Measurements from ENCODE around the gene SCARB1. TPM values are rescaled to one million over a fixed set of nuclear protein-coding genes. Genes with fewer than 3 reads are reported as not detected.

SCARB1 gene
- total and polyA plus RNA-seq, 2 experiments from 2014 or later: 50.4 to 90.0 TPM

DNA sequence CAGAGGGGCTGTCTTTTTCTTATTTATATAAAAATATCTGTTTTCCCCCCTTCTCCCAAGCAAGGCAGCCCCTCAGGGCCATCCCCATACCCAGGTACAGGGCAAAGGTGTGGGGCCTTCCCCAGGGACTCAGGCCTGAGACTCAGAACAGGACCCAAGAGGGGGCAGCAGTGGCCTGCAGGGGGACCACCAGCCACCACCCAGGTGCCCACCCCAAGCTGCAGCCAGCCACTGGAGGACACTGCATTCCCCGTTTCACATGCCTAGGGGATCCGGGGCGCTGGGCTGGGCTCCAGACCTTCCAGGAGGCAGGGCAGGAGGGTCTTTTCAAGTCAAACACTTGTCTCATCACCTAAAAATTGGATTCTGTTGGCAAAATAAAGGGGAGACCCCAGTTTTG lies 83.3 kb downstream of the SCARB1 start:
- Histone ChIP-seq H3K9me2 (replicated peaks; ENCODE audit: insufficient read depth) (no peaks in the 10 kb centered on the region), H2AFZ (no peak overlapping the region), H3K9me3 (ENCODE audit: low read depth) (no peaks in the 10 kb centered on the region), H3K27ac (no peak overlapping the region), H3K4me1 (ENCODE audit: insufficient read depth) (peaks cover 7% of the 10 kb centered on the region), H3K4me3 (no peak overlapping the region), H3K79me2 (no peaks in the 10 kb centered on the region), H3K36me3 (replicated peaks; ENCODE audit: insufficient read depth, low read depth) (no peaks in the 10 kb centered on the region), H4K20me1 (ENCODE audit: insufficient read depth, poor library complexity, severe bottlenecking) (no peaks in the 10 kb centered on the region), H3K27me3 (no peaks in the 10 kb centered on the region), H3K4me2 (no peak overlapping the region)
- 94% methylated on average over 3 of the region's 3 CpGs for WGBS (ENCODE audit: low lambda C conversion rate, missing lambda C conversion rate)
- no peak for DNase-seq (ENCODE audit: low spot score)
- TF ChIP-seq EZH2phosphoT487 (IDR thresholded peaks at IDR 0.05; ENCODE audit: low read depth, severe bottlenecking, unreplicated experiment): no peak
- TF ChIP-seq, protein P1, sequence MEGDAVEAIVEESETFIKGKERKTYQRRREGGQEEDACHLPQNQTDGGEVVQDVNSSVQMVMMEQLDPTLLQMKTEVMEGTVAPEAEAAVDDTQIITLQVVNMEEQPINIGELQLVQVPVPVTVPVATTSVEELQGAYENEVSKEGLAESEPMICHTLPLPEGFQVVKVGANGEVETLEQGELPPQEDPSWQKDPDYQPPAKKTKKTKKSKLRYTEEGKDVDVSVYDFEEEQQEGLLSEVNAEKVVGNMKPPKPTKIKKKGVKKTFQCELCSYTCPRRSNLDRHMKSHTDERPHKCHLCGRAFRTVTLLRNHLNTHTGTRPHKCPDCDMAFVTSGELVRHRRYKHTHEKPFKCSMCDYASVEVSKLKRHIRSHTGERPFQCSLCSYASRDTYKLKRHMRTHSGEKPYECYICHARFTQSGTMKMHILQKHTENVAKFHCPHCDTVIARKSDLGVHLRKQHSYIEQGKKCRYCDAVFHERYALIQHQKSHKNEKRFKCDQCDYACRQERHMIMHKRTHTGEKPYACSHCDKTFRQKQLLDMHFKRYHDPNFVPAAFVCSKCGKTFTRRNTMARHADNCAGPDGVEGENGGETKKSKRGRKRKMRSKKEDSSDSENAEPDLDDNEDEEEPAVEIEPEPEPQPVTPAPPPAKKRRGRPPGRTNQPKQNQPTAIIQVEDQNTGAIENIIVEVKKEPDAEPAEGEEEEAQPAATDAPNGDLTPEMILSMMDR (IDR thresholded peaks at IDR 0.05; ENCODE audit: poor library complexity): no peak
- TF ChIP-seq EZH2 (IDR thresholded peaks at IDR 0.05; ENCODE audit: borderline replicate concordance): no peak

- H3K4me1 ChIP-seq (ENCODE audit: insufficient read depth): peaks cover 7% of the 10 kb centered on the region
- no peaks in the 10 kb centered on the region for H4K20me1 ChIP-seq (ENCODE audit: insufficient read depth, poor library complexity, severe bottlenecking)
- H3K27me3 ChIP-seq: no peaks in the 10 kb centered on the region
- H3K36me3 ChIP-seq (replicated peaks; ENCODE audit: insufficient read depth, low read depth): no peaks in the 10 kb centered on the region
- no peak overlapping the region for H3K27ac ChIP-seq
- no peak overlapping the region for H3K4me3 ChIP-seq
- no peak for DNase-seq (ENCODE audit: low spot score)
- no peak overlapping the region for H2AFZ ChIP-seq
- H3K9me3 ChIP-seq (ENCODE audit: low read depth): no peaks in the 10 kb centered on the region
- no peak overlapping the region for H3K4me2 ChIP-seq
- no peaks in the 10 kb centered on the region for H3K79me2 ChIP-seq
- no peaks in the 10 kb centered on the region for H3K9me2 ChIP-seq (replicated peaks; ENCODE audit: insufficient read depth)
- WGBS (ENCODE audit: low lambda C conversion rate, missing lambda C conversion rate): 80% methylated on average over 27 of the region's 27 CpGs
- no peak for TF ChIP-seq EZH2phosphoT487 (IDR thresholded peaks at IDR 0.05; ENCODE audit: low read depth, severe bottlenecking, unreplicated experiment)
- no peak for TF ChIP-seq EZH2 (IDR thresholded peaks at IDR 0.05; ENCODE audit: borderline replicate concordance)
- TF ChIP-seq, protein P1 (IDR thresholded peaks at IDR 0.05; ENCODE audit: poor library complexity): no peak
These were observed 84.2 kb downstream of the SCARB1 start for GRCh38 chr12:124779161-124780141.

- 87% methylated on average over 5 of the region's 12 CpGs for WGBS (ENCODE audit: low lambda C conversion rate, missing lambda C conversion rate)
- TF ChIP-seq, protein P1 (IDR thresholded peaks at IDR 0.05; ENCODE audit: poor library complexity): no peak
- TF ChIP-seq EZH2phosphoT487 (IDR thresholded peaks at IDR 0.05; ENCODE audit: low read depth, severe bottlenecking, unreplicated experiment): no peak
- TF ChIP-seq EZH2 (IDR thresholded peaks at IDR 0.05; ENCODE audit: borderline replicate concordance): no peak
- H3K4me2 ChIP-seq: no peak overlapping the region
- no peaks in the 10 kb centered on the region for H3K9me3 ChIP-seq (ENCODE audit: low read depth)
- H3K36me3 ChIP-seq (replicated peaks; ENCODE audit: insufficient read depth, low read depth): no peaks in the 10 kb centered on the region
- H3K27me3 ChIP-seq: no peaks in the 10 kb centered on the region
- DNase-seq (ENCODE audit: low spot score): no peak
- no peak overlapping the region for H3K4me3 ChIP-seq
- H2AFZ ChIP-seq: no peak overlapping the region
- H3K27ac ChIP-seq: no peak overlapping the region
- H3K9me2 ChIP-seq (replicated peaks; ENCODE audit: insufficient read depth): no peaks in the 10 kb centered on the region
- H3K4me1 ChIP-seq (ENCODE audit: insufficient read depth): peaks cover 7% of the 10 kb centered on the region
- H3K79me2 ChIP-seq: no peaks in the 10 kb centered on the region
- H4K20me1 ChIP-seq (ENCODE audit: insufficient read depth, poor library complexity, severe bottlenecking): no peaks in the 10 kb centered on the region
These were observed 85.3 kb downstream of the SCARB1 start for GRCh38 chr12:124778411-124778810.
